NCI-H187 (cell line): ENCODE data around the gene ARL4C.

Source experiments
- DNase-seq, 2 experiments: peaks; one replicate each; lab custom pipeline; 2025; lab: John Stamatoyannopoulos, UW

The ARL4C gene

GRCh38 chr2:234447189-234447588, 49.7 kb downstream of the ARL4C start:
- DNase-seq = no peak

GRCh38 chr2:234446404-234447076, 50.3 kb downstream of the ARL4C start:
- no peak for DNase-seq

GRCh38 chr2:234444893-234445292, 52.0 kb downstream of the ARL4C start:
- no peak for DNase-seq

GRCh38 chr2:234444242-234444730, 52.6 kb downstream of the ARL4C start:
- no peak for DNase-seq
